HUDEP-2 (cell line): ENCODE measurements around the gene MKI67.

Source experiments
- DNase-seq, 76 experiments: peaks; one replicate each; lab custom pipeline; 2025; ENCODE audit not compliant: unreplicated experiment in 76 of 76; lab: John Stamatoyannopoulos, UW

MKI67 gene

GRCh38 chr10:128086003-128086863 lies 40.0 kb downstream of the MKI67 start:
- no peak for DNase-seq

GRCh38 chr10:128084991-128085390 lies 41.2 kb downstream of the MKI67 start:
- DNase-seq = no peak

- no peak for DNase-seq
Observed at GRCh38 chr10:128084364-128084763, 41.9 kb downstream of the MKI67 start.

- no peak for DNase-seq
Observed at GRCh38 chr10:128083191-128083895, 42.9 kb downstream of the MKI67 start.

GRCh38 chr10:128081720-128082119 lies 44.5 kb downstream of the MKI67 start:
- no peak for DNase-seq

- DNase-seq = no peak
Observed at GRCh38 chr10:128081222-128081621, 45.0 kb downstream of the MKI67 start.

- no peak for DNase-seq
Observed at GRCh38 chr10:128080641-128081040, 45.6 kb downstream of the MKI67 start.

- no peak for DNase-seq
Observed at GRCh38 chr10:128080231-128080630, 46.0 kb downstream of the MKI67 start.

- DNase-seq = peak in 28 of 76 experiments; percentile 2 to 47 (median 22)
Observed at GRCh38 chr10:128078136-128078969, 47.9 kb downstream of the MKI67 start.

GRCh38 chr10:128077155-128077875 lies 48.9 kb downstream of the MKI67 start:
- DNase-seq = no peak

GRCh38 chr10:128074589-128074988 lies 51.6 kb downstream of the MKI67 start:
- DNase-seq = no peak

GRCh38 chr10:128073890-128074289 lies 52.3 kb downstream of the MKI67 start:
- no peak for DNase-seq

- no peak for DNase-seq
Observed at GRCh38 chr10:128072941-128073645, 53.1 kb downstream of the MKI67 start.

GRCh38 chr10:128072046-128072445 lies 54.2 kb downstream of the MKI67 start:
- no peak for DNase-seq

GRCh38 chr10:128071417-128071782 lies 54.8 kb downstream of the MKI67 start:
- DNase-seq = no peak

- DNase-seq = no peak
Observed at GRCh38 chr10:128070721-128071416, 55.4 kb downstream of the MKI67 start.

- no peak for DNase-seq
Observed at GRCh38 chr10:128070161-128070560, 56.1 kb downstream of the MKI67 start.

GRCh38 chr10:128069351-128070051 lies 56.7 kb downstream of the MKI67 start:
- peak in 58 of 76 experiments; percentile 3 to 69 (median 38) for DNase-seq
